ENCODE data around the gene URGCP. TPM values are rescaled to one million over a fixed set of nuclear protein-coding genes. Genes with fewer than 3 reads are reported as not detected.

URGCP gene
- total RNA-seq, 1 experiment from 2014 or later = 19.5 TPM

DNA sequence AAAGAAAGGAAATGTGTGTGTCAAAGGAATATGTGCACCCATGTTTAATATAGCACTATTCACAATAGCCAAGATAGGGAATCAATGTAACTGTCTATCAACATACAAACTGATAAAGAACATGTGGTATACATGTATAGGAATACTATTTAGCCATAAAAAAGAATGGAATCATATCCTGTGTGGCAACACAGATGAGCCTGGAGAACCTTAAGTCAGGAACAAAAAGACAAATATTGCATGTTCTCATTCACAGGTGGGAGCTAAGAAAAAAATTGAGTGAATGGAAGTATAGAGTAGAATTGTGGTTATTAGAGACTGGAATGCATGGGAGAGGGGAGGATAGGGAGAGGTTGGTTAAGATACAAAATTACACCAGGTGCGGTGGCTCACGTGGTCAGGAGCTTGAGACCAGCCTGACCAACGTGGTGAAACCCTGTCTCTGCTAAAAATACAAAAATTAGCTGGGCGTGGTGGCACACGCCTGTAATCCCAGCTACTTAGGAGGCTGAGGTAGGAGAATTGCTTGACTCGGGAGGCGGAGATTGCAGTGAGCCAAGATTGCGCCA is 10.5 kb downstream of the URGCP start:
- H3K27ac Mint-ChIP-seq = no peak overlapping the region
- no peak for TF ChIP-seq ATF1 (CRISPR knock-in tag; IDR thresholded peaks at IDR 0.05)
- TF ChIP-seq ZNF396 (CRISPR knock-in tag; IDR thresholded peaks at IDR 0.05; ENCODE audit: borderline replicate concordance) = no peak
- TF ChIP-seq CREM (CRISPR knock-in tag; IDR thresholded peaks at IDR 0.05) = no peak
- TF ChIP-seq, protein P1, sequence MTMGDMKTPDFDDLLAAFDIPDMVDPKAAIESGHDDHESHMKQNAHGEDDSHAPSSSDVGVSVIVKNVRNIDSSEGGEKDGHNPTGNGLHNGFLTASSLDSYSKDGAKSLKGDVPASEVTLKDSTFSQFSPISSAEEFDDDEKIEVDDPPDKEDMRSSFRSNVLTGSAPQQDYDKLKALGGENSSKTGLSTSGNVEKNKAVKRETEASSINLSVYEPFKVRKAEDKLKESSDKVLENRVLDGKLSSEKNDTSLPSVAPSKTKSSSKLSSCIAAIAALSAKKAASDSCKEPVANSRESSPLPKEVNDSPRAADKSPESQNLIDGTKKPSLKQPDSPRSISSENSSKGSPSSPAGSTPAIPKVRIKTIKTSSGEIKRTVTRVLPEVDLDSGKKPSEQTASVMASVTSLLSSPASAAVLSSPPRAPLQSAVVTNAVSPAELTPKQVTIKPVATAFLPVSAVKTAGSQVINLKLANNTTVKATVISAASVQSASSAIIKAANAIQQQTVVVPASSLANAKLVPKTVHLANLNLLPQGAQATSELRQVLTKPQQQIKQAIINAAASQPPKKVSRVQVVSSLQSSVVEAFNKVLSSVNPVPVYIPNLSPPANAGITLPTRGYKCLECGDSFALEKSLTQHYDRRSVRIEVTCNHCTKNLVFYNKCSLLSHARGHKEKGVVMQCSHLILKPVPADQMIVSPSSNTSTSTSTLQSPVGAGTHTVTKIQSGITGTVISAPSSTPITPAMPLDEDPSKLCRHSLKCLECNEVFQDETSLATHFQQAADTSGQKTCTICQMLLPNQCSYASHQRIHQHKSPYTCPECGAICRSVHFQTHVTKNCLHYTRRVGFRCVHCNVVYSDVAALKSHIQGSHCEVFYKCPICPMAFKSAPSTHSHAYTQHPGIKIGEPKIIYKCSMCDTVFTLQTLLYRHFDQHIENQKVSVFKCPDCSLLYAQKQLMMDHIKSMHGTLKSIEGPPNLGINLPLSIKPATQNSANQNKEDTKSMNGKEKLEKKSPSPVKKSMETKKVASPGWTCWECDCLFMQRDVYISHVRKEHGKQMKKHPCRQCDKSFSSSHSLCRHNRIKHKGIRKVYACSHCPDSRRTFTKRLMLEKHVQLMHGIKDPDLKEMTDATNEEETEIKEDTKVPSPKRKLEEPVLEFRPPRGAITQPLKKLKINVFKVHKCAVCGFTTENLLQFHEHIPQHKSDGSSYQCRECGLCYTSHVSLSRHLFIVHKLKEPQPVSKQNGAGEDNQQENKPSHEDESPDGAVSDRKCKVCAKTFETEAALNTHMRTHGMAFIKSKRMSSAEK (CRISPR knock-in tag; IDR thresholded peaks at IDR 0.05; ENCODE audit: borderline replicate concordance) = no peak
- TF ChIP-seq IRF2 (CRISPR knock-in tag; IDR thresholded peaks at IDR 0.05; ENCODE audit: borderline replicate concordance, low read depth) = no peak
- TF ChIP-seq PRRX2 (CRISPR knock-in tag; IDR thresholded peaks at IDR 0.05) = no peak
- no peak for TF ChIP-seq NR2C2 (CRISPR knock-in tag; IDR thresholded peaks at IDR 0.05)
- no peak for TF ChIP-seq HMGA2 (CRISPR knock-in tag; IDR thresholded peaks at IDR 0.05)
- TF ChIP-seq FOXJ3 (CRISPR knock-in tag; IDR thresholded peaks at IDR 0.05; ENCODE audit: borderline replicate concordance) = no peak
- no peaks in the 10 kb centered on the region for H3K36me3 Mint-ChIP-seq
- H3K9me3 Mint-ChIP-seq = peaks cover 4% of the 10 kb centered on the region; the same call in 1 of the 2 replicates
- ChIA-PET CTCF (no interaction called here), POLR2A (no interaction called here)
- H3K27me3 Mint-ChIP-seq (ENCODE audit: low read depth) = no peaks in the 10 kb centered on the region
- H3K4me3 Mint-ChIP-seq = no peak overlapping the region
- DNase-seq (ENCODE audit: low spot score) (no peak), ATAC-seq (no peak)
- no peaks in the 10 kb centered on the region for H3K4me1 Mint-ChIP-seq

DNA sequence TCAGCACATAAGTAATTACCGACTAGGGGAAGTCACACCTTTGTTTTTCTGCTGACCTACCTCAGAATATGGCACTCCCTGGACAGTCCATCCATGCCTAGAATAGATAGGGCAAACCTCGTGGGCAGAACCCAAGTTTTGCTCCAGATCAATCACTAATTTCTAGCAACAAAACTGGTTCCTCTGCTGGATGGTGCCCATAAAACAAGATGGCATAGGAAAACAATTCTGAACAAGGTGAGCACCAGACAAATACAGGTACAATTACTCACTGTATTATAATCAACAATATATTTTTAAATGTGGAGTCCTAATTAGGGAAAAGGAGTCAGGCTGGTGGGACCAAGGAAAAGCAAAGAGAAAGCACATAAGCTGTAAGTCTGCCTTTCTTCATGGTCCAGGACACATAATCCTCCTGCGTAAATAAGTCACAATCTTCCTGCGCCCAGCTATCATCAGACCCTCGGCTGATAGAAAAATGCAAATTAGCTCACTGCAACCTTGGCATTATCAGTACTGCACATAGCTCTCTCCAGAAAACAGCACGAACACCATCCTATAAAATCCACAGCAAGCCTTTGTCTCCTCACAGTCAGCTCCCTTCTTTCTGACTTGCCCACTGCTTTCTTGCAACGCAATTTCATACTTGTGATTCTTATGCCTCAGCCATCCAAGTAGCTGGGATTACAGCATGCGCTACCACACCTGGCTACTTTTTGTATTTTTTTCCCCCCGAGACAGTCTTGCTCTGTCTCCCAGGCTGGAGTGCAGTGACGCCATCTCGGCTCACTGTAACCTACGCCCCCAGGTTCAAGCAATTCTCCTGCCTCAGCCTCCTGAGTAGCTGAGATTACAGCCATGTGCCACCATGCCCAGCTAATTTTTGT is 15.1 kb downstream of the URGCP start:
- no peak overlapping the region for H3K4me3 Mint-ChIP-seq
- no peak for ATAC-seq
- ChIA-PET CTCF (interaction anchor here (1.6 kb wide), 1 partner anchor 11 kb away, joined by 3 read pairs; no protein-coding TSS in a partner anchor), POLR2A (no interaction called here)
- DNase-seq (ENCODE audit: low spot score) = no peak
- H3K4me1 Mint-ChIP-seq = no peaks in the 10 kb centered on the region
- H3K9me3 Mint-ChIP-seq = peaks cover 4% of the 10 kb centered on the region; the same call in 1 of the 2 replicates
- H3K27ac Mint-ChIP-seq = no peak overlapping the region
- H3K36me3 Mint-ChIP-seq = no peaks in the 10 kb centered on the region
- H3K27me3 Mint-ChIP-seq (ENCODE audit: low read depth) = no peaks in the 10 kb centered on the region
- TF ChIP-seq, protein P2, sequence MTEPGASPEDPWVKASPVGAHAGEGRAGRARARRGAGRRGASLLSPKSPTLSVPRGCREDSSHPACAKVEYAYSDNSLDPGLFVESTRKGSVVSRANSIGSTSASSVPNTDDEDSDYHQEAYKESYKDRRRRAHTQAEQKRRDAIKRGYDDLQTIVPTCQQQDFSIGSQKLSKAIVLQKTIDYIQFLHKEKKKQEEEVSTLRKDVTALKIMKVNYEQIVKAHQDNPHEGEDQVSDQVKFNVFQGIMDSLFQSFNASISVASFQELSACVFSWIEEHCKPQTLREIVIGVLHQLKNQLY (CRISPR knock-in tag; IDR thresholded peaks at IDR 0.05) = no peak
- TF ChIP-seq MYBL2 (CRISPR knock-in tag; IDR thresholded peaks at IDR 0.05) (no peak), ZNF121 (CRISPR knock-in tag; IDR thresholded peaks at IDR 0.05) (no peak), SP1 (CRISPR knock-in tag; conservative IDR thresholded peaks at IDR 0.05) (no peak), GABPB1 (CRISPR knock-in tag; IDR thresholded peaks at IDR 0.05) (no peak), RELA (CRISPR knock-in tag; IDR thresholded peaks at IDR 0.05; ENCODE audit: borderline replicate concordance) (no peak)
- TF ChIP-seq, protein P3, sequence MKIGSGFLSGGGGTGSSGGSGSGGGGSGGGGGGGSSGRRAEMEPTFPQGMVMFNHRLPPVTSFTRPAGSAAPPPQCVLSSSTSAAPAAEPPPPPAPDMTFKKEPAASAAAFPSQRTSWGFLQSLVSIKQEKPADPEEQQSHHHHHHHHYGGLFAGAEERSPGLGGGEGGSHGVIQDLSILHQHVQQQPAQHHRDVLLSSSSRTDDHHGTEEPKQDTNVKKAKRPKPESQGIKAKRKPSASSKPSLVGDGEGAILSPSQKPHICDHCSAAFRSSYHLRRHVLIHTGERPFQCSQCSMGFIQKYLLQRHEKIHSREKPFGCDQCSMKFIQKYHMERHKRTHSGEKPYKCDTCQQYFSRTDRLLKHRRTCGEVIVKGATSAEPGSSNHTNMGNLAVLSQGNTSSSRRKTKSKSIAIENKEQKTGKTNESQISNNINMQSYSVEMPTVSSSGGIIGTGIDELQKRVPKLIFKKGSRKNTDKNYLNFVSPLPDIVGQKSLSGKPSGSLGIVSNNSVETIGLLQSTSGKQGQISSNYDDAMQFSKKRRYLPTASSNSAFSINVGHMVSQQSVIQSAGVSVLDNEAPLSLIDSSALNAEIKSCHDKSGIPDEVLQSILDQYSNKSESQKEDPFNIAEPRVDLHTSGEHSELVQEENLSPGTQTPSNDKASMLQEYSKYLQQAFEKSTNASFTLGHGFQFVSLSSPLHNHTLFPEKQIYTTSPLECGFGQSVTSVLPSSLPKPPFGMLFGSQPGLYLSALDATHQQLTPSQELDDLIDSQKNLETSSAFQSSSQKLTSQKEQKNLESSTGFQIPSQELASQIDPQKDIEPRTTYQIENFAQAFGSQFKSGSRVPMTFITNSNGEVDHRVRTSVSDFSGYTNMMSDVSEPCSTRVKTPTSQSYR (CRISPR knock-in tag; IDR thresholded peaks at IDR 0.05) = no peak
- TF ChIP-seq, protein P4, sequence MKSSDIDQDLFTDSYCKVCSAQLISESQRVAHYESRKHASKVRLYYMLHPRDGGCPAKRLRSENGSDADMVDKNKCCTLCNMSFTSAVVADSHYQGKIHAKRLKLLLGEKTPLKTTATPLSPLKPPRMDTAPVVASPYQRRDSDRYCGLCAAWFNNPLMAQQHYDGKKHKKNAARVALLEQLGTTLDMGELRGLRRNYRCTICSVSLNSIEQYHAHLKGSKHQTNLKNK (CRISPR knock-in tag; IDR thresholded peaks at IDR 0.05) = no peak
- TF ChIP-seq, protein P5, sequence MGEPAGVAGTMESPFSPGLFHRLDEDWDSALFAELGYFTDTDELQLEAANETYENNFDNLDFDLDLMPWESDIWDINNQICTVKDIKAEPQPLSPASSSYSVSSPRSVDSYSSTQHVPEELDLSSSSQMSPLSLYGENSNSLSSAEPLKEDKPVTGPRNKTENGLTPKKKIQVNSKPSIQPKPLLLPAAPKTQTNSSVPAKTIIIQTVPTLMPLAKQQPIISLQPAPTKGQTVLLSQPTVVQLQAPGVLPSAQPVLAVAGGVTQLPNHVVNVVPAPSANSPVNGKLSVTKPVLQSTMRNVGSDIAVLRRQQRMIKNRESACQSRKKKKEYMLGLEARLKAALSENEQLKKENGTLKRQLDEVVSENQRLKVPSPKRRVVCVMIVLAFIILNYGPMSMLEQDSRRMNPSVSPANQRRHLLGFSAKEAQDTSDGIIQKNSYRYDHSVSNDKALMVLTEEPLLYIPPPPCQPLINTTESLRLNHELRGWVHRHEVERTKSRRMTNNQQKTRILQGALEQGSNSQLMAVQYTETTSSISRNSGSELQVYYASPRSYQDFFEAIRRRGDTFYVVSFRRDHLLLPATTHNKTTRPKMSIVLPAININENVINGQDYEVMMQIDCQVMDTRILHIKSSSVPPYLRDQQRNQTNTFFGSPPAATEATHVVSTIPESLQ (CRISPR knock-in tag; IDR thresholded peaks at IDR 0.05) = no peak
- TF ChIP-seq, protein P6, sequence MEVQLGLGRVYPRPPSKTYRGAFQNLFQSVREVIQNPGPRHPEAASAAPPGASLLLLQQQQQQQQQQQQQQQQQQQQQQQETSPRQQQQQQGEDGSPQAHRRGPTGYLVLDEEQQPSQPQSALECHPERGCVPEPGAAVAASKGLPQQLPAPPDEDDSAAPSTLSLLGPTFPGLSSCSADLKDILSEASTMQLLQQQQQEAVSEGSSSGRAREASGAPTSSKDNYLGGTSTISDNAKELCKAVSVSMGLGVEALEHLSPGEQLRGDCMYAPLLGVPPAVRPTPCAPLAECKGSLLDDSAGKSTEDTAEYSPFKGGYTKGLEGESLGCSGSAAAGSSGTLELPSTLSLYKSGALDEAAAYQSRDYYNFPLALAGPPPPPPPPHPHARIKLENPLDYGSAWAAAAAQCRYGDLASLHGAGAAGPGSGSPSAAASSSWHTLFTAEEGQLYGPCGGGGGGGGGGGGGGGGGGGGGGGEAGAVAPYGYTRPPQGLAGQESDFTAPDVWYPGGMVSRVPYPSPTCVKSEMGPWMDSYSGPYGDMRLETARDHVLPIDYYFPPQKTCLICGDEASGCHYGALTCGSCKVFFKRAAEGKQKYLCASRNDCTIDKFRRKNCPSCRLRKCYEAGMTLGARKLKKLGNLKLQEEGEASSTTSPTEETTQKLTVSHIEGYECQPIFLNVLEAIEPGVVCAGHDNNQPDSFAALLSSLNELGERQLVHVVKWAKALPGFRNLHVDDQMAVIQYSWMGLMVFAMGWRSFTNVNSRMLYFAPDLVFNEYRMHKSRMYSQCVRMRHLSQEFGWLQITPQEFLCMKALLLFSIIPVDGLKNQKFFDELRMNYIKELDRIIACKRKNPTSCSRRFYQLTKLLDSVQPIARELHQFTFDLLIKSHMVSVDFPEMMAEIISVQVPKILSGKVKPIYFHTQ (CRISPR knock-in tag; IDR thresholded peaks at IDR 0.05) = no peak

All from WTC11 (cell line).